A549 (cell line): Measurements from ENCODE around the gene C1QTNF12.

Experiments used
- CBX8 ChIP-seq: fragments of 200-600 bp; sonication (generic); IDR thresholded peaks from 2 replicates; pipeline ENCODE4 v1.6.1; 2016
- CTCF ChIP-seq: fragments of >200 bp; sonication (Bioruptor Twin); formaldehyde crosslinking; IDR thresholded peaks from 3 replicates; pipeline ENCODE4 v1.5.1; 2016
- EP300 ChIP-seq, 2 experiments: fragments of >200 bp; sonication (Bioruptor Twin); formaldehyde crosslinking; IDR thresholded peaks; 2 replicates in 1 of 2; 3 replicates in 1 of 2; pipeline ENCODE4 v1.6.1; 2016 to 2017
- KDM5A ChIP-seq: fragments of 200-600 bp; sonication (generic); IDR thresholded peaks from 2 replicates; pipeline ENCODE4 v1.6.1; 2016; ENCODE audit warnings: antibody characterized with exemption, mild to moderate bottlenecking
- PHF8 ChIP-seq: fragments of 200-600 bp; sonication (generic); IDR thresholded peaks from 2 replicates; pipeline ENCODE4 v1.6.1; 2016; ENCODE audit warnings: low read depth, mild to moderate bottlenecking, antibody characterized with exemption, moderate library complexity, borderline replicate concordance
- POLR2A ChIP-seq: IDR thresholded peaks from 2 replicates; pipeline ENCODE4 v1.6.1; 2012; ENCODE audit warnings: mild to moderate bottlenecking, low read length
- POLR2AphosphoS2 ChIP-seq: conservative IDR thresholded peaks from 2 replicates; pipeline ENCODE4 v1.6.1; 2012; ENCODE audit warnings: low read length, improper control_type of control experiment, inconsistent platforms
- RAD21 ChIP-seq, 2 experiments: fragments of >200 bp in 1 of 2; sonication (Bioruptor Twin) in 1 of 2; formaldehyde crosslinking in 1 of 2; IDR thresholded peaks in 1 of 2; conservative IDR thresholded peaks in 1 of 2; 2 replicates in 1 of 2; 3 replicates in 1 of 2; pipeline ENCODE4 v1.6.1; 2012 to 2018; ENCODE audit warnings: inconsistent platforms in 1 of 2
- SMC3 ChIP-seq: fragments of >200 bp; sonication (Bioruptor Twin); formaldehyde crosslinking; IDR thresholded peaks from 3 replicates; pipeline ENCODE4 v1.6.1; 2018; ENCODE audit warnings: inconsistent platforms
- SREBF2 ChIP-seq: fragments of 450-650 bp; IDR thresholded peaks from 2 replicates; pipeline ENCODE4 v1.6.1; 2014; ENCODE audit warnings: mild to moderate bottlenecking, moderate library complexity
- TF ChIP-seq, protein P1 (sequence below): fragments of 450-650 bp; IDR thresholded peaks from 2 replicates; pipeline ENCODE4 v1.6.1; 2014; ENCODE audit warnings: antibody characterized with exemption
- TF ChIP-seq, protein P2 (sequence below): fragments of 150-350 bp; IDR thresholded peaks from 2 replicates; pipeline ENCODE4 v1.6.1; 2014; ENCODE audit warnings: low read depth, mild to moderate bottlenecking, low read length

GRCh38 chr1:1245178-1245816 lies 1.2 kb downstream of the C1QTNF12 start:
- TF ChIP-seq CBX8, result no peak
- TF ChIP-seq CTCF, result no peak
- TF ChIP-seq SMC3, result no peak
- TF ChIP-seq POLR2A, result no peak
- no peak for TF ChIP-seq RAD21 (conservative IDR thresholded peaks at IDR 0.05 in 1 of 2, IDR thresholded peaks at IDR 0.05 in 1 of 2)
- TF ChIP-seq, protein P1, sequence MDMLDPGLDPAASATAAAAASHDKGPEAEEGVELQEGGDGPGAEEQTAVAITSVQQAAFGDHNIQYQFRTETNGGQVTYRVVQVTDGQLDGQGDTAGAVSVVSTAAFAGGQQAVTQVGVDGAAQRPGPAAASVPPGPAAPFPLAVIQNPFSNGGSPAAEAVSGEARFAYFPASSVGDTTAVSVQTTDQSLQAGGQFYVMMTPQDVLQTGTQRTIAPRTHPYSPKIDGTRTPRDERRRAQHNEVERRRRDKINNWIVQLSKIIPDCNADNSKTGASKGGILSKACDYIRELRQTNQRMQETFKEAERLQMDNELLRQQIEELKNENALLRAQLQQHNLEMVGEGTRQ, result no peak
- TF ChIP-seq PHF8, result no peak
- TF ChIP-seq, protein P2, sequence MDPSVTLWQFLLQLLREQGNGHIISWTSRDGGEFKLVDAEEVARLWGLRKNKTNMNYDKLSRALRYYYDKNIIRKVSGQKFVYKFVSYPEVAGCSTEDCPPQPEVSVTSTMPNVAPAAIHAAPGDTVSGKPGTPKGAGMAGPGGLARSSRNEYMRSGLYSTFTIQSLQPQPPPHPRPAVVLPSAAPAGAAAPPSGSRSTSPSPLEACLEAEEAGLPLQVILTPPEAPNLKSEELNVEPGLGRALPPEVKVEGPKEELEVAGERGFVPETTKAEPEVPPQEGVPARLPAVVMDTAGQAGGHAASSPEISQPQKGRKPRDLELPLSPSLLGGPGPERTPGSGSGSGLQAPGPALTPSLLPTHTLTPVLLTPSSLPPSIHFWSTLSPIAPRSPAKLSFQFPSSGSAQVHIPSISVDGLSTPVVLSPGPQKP, result no peak
- no peak for TF ChIP-seq SREBF2
- no peak for TF ChIP-seq EP300 (IDR thresholded peaks at IDR 0.05)
- TF ChIP-seq POLR2AphosphoS2, result no peak
- no peak for TF ChIP-seq KDM5A
